NCI-H1436 treated with DMSO at 0.1 percent for 48 hours (cell line): ENCODE data around the gene PLBD2.

Experiments used
- DNase-seq: peaks from one replicate; lab custom pipeline; 2025; lab: John Stamatoyannopoulos, UW

Gene PLBD2

DNA sequence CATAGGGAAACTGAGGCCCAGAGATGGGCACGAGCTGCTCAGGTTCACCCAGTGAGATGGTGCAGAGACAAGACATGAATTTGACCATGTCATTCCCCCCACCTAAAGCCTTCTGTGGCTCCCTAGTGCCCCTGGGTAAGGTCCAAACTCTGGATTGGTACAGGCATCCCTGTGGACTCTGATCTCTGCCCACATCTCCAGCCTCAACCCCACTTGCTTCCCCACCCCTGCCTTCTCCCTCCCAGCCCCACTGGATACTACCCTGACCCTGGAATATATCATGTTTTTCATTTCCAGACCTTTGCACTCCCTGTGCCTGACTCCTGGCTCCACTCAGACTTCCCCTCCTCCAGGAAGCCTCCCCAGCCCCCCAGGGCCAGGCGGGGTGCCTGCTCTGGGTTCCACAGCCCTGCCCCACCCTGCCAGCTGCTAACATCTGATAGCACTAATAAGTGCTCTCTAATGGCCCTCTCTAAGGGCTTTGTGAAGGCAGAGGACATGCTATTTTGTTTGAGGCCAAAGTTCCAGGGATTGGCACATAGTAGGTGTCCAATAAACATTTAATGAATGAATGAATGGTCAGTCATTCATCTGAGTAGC, 62.7 kb downstream of the PLBD2 start:
- DNase-seq, result no peak

DNA sequence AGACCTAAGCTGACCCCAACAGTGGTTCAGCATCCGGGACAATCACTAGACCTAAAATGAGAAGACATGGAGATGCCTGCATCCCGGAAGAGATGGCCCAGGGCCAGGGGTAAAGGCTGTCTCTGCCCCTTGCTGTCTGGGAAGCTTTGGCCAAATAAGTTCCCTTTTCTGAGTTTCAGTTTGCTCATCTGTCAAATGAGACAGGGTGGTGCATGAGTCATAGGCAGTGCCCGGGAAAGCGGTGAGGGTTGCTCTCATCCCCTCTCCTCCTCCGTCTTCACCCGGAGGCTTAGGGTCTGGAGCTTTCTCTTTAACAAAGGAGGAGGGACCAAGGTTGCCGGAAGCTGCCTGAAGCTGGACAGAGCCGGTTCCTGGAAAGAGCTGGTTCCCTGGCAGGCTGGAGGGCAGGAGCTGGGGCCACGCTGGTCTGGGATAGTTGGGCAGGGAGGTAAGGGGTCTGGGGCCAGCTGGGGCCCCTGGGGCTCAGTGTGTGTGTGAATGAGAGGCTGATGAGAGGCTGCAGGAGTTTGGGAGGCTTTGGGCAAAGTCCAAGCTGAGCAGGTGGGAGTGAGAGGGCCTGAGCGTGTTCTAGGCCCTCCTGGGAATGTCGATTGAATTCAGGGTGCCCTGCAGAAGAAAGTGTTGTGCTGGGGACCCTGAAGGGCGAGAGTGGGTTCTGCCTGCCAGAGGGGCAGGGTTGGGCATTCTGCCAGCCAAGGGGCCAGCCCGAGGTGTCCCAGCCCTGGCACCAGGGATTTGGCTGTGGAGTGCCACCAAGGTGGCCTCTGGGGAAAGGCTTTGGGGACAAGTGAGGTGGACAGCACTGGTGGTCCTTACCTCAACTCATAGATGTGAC, 63.9 kb downstream of the PLBD2 start, which contains the start of gene SDSL:
TSS of gene SDSL (plus strand) at position 351 of the 856 bp plus-strand sequence. CDS start 5,603 bp downstream, outside the sequence.
- no peak for DNase-seq

- no peak for DNase-seq
Observed at GRCh38 chr12:113422886-113423669, 64.7 kb downstream of the PLBD2 start.

DNA sequence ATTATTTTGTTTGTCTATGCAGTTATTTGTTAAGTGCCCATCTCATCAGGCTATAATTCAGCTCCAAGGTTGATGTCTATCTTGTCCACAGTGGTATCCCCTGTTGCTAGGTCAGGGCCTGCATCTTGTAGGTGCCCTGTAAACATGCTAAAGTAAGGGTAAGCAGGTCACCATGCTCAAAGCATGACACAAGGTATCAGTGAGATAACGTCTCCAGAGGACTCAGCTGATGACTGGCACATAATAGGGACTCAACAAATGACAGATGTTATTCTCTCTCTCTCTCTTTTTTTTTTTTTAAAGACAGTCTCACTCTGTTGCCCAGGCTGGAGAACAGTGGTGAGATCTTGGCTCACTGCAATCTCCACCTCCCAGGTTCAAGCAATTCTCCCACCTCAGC, 66.1 kb downstream of the PLBD2 start:
- DNase-seq, result no peak

DNA sequence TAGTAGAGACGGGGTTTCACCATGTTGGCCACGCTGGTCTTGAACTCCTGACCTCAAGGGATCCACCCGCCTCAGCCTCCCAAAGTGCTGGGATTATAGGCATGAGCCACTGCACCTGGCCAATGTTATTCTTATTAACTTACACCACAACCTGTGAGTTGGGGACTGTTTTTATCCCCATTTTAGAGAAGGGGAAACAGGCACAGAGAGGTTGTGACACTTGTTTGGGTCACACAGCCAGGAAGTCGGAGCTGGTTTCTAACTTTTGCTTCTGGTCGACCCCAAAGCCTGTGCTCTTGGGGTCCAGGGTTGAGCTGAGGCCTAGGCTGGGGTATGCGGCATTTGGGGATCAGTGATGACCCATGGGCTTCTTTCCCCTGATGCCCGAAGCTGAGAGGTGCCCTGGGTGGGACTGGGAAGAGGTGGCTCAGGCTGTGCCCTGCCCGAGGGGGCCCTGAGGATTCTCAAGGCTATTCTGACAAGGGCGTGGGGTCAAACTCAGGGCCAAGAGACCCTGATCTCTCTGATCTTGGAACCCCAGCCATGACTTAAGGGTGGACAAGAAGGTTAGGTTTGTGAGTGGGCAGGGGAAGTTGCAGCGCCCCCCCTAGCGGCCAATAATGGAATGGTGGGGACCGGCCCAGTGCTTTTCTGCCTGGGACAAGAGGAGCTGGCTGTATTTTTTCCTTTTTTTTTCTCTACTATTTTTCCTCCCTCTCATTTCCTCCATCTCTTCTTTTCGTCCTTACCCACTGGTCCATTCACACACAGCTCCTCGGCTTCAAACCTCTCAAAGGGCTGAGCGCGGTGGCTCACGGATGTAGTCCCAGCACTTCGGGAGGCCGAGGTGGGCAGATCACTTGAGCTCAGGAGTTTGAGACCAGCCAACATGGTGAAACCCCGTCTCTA, 66.8 kb downstream of the PLBD2 start:
- DNase-seq, result no peak

DNA sequence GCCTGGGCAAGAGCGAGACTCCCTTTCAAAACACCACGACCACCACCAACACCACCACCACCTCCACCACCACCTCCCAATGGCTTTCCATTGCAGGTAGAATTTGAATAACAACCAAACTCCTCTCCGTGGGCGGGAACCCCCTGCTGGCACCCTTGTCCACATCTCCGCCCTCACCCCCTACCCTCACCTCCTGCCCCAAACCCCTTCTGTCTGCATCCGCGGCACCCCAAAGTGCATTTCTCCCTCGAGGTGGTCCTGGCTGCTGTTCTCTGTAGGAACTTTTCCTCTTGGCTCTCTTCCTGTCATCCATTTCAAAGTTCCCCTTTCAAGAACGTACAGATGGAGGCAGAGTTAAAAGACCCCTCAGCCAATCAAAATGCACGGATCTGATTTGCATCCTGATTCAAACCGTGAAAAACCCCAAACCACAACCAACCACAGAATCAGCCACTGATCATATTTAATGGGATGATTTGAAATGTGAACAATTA, 67.6 kb downstream of the PLBD2 start:
- DNase-seq, result no peak

GRCh38 chr12:113427882-113428281, 69.5 kb downstream of the PLBD2 start:
- no peak for DNase-seq

- no peak for DNase-seq
Observed at GRCh38 chr12:113428482-113428881, 70.1 kb downstream of the PLBD2 start.

- no peak for DNase-seq
Observed at GRCh38 chr12:113432986-113433385, 74.6 kb downstream of the PLBD2 start.

DNA sequence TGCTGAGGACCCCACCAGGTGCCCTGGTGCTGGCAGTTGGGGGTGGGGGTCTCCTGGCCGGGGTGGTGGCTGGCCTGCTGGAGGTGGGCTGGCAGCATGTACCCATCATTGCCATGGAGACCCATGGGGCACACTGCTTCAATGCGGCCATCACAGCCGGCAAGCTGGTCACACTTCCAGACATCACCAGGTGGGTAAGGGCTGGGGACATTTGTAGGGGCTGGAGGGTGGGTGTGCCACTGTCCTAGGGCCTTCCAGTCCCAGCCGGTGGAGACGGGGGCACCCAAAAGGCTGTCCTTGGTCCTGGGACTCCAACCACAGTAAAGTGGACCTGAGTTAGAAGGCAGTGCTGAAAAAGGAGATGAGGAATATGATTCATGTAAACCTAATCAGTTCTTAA, 77.0 kb downstream of the PLBD2 start:
- no peak for DNase-seq

DNA sequence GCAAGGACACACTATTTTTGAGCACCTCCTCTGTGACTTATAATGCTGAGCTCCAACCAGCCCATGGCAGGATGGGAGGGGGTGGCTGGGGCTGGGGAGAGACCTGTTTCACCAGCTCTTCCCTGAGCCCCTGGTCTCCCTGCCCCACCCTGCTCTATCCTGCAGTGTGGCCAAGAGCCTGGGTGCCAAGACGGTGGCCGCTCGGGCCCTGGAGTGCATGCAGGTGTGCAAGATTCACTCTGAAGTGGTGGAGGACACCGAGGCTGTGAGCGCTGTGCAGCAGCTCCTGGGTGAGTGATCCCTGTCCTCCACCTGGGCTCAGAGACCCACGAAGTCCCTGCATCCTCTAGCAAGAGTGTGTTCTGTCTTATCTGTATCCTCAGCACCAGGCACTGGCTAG, 78.2 kb downstream of the PLBD2 start:
- DNase-seq, result no peak

- DNase-seq, result no peak
Observed at GRCh38 chr12:113436993-113437728, 78.8 kb downstream of the PLBD2 start.

DNA sequence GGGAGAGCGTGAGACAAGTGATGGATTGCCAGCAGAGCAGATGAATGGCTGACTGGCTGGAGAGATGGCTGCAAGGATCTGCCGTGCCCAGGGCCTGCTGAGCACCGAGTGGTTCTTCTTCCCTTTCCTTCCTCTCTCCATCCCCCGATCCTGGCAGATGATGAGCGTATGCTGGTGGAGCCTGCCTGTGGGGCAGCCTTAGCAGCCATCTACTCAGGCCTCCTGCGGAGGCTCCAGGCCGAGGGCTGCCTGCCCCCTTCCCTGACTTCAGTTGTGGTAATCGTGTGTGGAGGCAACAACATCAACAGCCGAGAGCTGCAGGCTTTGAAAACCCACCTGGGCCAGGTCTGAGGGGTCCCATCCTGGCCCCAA, 79.3 kb downstream of the PLBD2 start:
- DNase-seq, result no peak

GRCh38 chr12:113438523-113439300, 80.3 kb downstream of the PLBD2 start:
- no peak for DNase-seq

DNA sequence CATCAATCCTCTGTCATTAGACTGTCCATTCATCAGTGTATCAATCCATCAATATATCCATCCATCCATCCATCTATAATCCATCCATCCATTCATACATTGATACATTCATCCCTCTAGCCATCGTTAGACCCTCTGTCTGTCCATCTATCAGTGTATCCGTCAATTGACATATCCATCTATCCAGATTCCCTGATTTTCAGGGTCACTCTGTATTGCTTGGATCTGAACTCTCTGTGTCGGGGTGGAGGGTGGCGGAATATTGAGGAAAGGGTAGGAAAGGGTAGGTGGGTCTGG, 80.9 kb downstream of the PLBD2 start:
- DNase-seq, result no peak

- no peak for DNase-seq
Observed at GRCh38 chr12:113439606-113440030, 81.2 kb downstream of the PLBD2 start.

DNA sequence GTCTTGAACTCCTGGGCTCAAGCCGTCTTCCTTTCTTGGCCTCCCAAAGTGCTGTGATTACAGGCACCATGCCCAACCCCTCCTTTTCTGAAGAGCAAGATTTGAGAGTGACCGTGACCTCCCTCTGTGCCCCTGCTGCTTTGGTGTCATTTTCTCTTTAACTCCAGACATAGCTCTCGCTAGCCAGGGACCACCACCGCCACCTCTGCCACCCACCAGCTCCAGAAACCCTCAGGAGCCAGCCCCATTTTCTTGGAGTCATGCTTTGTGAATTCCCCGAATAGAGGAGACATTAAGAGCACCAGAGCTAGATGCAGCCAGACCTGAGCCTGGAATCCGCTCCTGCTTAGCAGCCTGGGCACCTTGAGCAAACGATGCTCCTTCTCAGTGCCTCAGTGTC, 81.9 kb downstream of the PLBD2 start:
- DNase-seq, result no peak
